Thyroid gland (tissue), 4 donors: ENCODE results near the gene ESR1. TPM values are rescaled to one million over a fixed set of nuclear protein-coding genes. Genes with fewer than 3 reads are reported as not detected.
"Not testable (repeated sequence)": the region's sequence is repeated elsewhere in the genome, so short reads cannot be mapped to it uniquely, and the experiment has no call there.

Experiments
- DNase-seq, 2 donors: peaks; one replicate each; pipeline ENCODE4 v3.0.0-alpha.2; 2019
- H3K27ac ChIP-seq, 3 donors: fragments of 200-600 bp; sonication (generic); 1 replicate in 2 of 3; 2 replicates in 1 of 3; pipeline ENCODE4 v1.5.1; 2016 to 2019; ENCODE audit warnings: mild to moderate bottlenecking in 1 of 3, moderate library complexity in 1 of 3
- H3K27me3 ChIP-seq: fragments of 200-600 bp; sonication (generic); one replicate; pipeline ENCODE4 v1.5.1; 2019
- H3K36me3 ChIP-seq, 2 donors: fragments of 200-600 bp; sonication (generic); one replicate each; pipeline ENCODE4 v1.5.1; 2016 to 2019
- H3K4me1 ChIP-seq, 2 donors: fragments of 200-600 bp; sonication (generic); one replicate each; pipeline ENCODE4 v1.5.1; 2017 to 2019
- H3K4me3 ChIP-seq, 3 donors: fragments of 200-600 bp; sonication (generic); replicated peaks in 1 of 3; 1 replicate in 2 of 3; 2 replicates in 1 of 3; pipeline ENCODE4 v1.5.1; 2016; ENCODE audit warnings: mild to moderate bottlenecking in 1 of 3
- H3K9me3 ChIP-seq: fragments of 200-600 bp; sonication (generic); one replicate; pipeline ENCODE4 v1.5.1; 2017
- POLR2A ChIP-seq, 2 donors: fragments of 450-650 bp; IDR thresholded peaks; one replicate each; pipeline ENCODE4 v1.6.1; 2017; ENCODE audit warnings: antibody characterized with exemption in 2 of 2, mild to moderate bottlenecking in 2 of 2, moderate library complexity in 1 of 2
- WGBS, 2 donors: methylation state at CpG; one replicate each; pipeline ENCODE4 v1.1.5; 2017; 5-methylcytosine and 5-hydroxymethylcytosine counted together
- intact Hi-C: fragments of 100-400 bp; cut with DNase I; formaldehyde crosslinking; loops from one replicate; pipeline ENCODE4 v1.15.1; 2023
- total RNA-seq, 4 donors: library from RNA; depleted of rRNA; stranded (reverse); fragments of >200 nt; gene quantifications; one replicate each; pipeline ENCODE4 v1.2.3, GENCODE V29; 2016
- TF ChIP-seq, protein P1 (sequence below), 6 experiments: fragments of 200-600 bp in 3 of 6; fragments of 450-650 bp in 3 of 6; sonication (generic) in 3 of 6; IDR thresholded peaks; one replicate each; pipeline ENCODE4 v1.5.1; 2016 to 2019; ENCODE audit warnings: antibody characterized with exemption in 6 of 6, mild to moderate bottlenecking in 2 of 6, inconsistent platforms in 1 of 6, moderate library complexity in 1 of 6

The ESR1 gene
- total RNA-seq, 4 donors from 2014 or later = 3.2 to 4.7 (median 3.6) TPM

GRCh38 chr6:152071843-152072242 lies 264.4 kb downstream of the ESR1 start:
- no peaks in the 10 kb centered on the region for H3K27me3 ChIP-seq
- H3K9me3 ChIP-seq = no peaks in the 10 kb centered on the region
- no peak for DNase-seq
- TF ChIP-seq, protein P1, sequence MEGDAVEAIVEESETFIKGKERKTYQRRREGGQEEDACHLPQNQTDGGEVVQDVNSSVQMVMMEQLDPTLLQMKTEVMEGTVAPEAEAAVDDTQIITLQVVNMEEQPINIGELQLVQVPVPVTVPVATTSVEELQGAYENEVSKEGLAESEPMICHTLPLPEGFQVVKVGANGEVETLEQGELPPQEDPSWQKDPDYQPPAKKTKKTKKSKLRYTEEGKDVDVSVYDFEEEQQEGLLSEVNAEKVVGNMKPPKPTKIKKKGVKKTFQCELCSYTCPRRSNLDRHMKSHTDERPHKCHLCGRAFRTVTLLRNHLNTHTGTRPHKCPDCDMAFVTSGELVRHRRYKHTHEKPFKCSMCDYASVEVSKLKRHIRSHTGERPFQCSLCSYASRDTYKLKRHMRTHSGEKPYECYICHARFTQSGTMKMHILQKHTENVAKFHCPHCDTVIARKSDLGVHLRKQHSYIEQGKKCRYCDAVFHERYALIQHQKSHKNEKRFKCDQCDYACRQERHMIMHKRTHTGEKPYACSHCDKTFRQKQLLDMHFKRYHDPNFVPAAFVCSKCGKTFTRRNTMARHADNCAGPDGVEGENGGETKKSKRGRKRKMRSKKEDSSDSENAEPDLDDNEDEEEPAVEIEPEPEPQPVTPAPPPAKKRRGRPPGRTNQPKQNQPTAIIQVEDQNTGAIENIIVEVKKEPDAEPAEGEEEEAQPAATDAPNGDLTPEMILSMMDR (IDR thresholded peaks at IDR 0.05) = no peak
- TF ChIP-seq POLR2A (IDR thresholded peaks at IDR 0.05) = no peak
- no peak overlapping the region for H3K27ac ChIP-seq
- WGBS, 2 donors = 71 to 85% methylated on average over 3 of the region's 3 CpGs
- peaks cover 0 to 8% of the 10 kb centered on the region in 2 donors for H3K4me1 ChIP-seq
- intact Hi-C loops = no loop called here
- H3K36me3 ChIP-seq = no peaks in the 10 kb centered on the region
- H3K4me3 ChIP-seq = no peak overlapping the region

GRCh38 chr6:152076242-152076641 lies 268.8 kb downstream of the ESR1 start:
- DNase-seq, H3K4me3 ChIP-seq, intact Hi-C loops, H3K27me3 ChIP-seq, H3K27ac ChIP-seq, H3K9me3 ChIP-seq, H3K4me1 ChIP-seq, H3K36me3 ChIP-seq: not testable (repeated sequence)
- 68 to 79% methylated on average over 3 of the region's 3 CpGs for WGBS, 2 donors

DNA sequence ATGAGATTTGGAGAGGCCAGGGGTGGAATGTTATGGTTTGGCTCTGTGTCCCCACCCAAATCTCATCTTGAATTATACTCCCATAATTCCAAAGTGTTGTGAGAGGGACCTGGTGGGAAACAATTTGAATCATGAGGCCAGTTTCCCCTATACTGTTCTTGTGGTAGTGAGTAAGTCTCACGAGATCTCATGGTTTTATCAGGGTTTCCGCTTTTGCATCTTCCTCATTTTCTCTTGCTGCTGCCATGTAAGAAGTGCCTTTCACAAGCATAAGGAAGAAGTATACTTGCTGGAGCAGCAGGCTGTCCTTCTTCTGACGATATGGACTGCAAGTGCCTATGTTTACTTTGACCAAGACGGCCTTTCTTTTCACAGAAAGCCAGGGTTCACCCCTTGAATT lies 270.5 kb downstream of the ESR1 start:
- H3K4me3 ChIP-seq = no peak overlapping the region
- 73 to 92% methylated on average over 4 of the region's 4 CpGs for WGBS, 2 donors
- DNase-seq = no peak

DNA sequence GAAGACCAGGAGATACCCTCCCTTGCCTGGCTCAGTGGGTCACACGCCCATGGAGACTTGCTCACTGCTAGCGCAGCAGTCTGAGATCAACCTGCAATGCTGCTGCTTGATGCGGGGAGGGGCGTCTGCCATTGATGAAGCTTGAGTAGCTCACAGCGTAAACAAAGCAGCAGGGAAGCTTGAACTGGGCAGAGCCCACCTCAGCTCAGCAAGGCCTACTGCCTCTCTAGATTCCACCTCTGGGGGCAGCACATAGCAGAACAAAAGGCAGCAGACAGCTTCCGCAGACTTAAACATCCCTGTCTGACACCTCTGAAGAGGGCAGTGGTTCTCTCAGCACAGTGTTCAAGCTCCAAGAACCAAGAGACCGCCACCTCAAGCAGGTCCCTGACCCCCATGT lies 271.3 kb downstream of the ESR1 start:
- intact Hi-C loops = no loop called here
- Histone ChIP-seq H3K9me3 (no peaks in the 10 kb centered on the region), H3K36me3 (no peaks in the 10 kb centered on the region), H3K27ac (no peak overlapping the region), H3K27me3 (no peaks in the 10 kb centered on the region), H3K4me3 (no peak overlapping the region), H3K4me1 (no peaks in the 10 kb centered on the region)
- DNase-seq = no peak
- TF ChIP-seq POLR2A (IDR thresholded peaks at IDR 0.05) = no peak
- TF ChIP-seq, protein P1 (IDR thresholded peaks at IDR 0.05) = no peak
- WGBS, 2 donors = 73 to 76% methylated on average over 5 to 6 of the region's 7 CpGs

More for the DNA sequence above, 270.5 kb downstream of the ESR1 start:
- Histone ChIP-seq H3K27ac (no peak overlapping the region), H3K36me3 (no peaks in the 10 kb centered on the region), H3K4me1 (no peaks in the 10 kb centered on the region), H3K27me3 (no peaks in the 10 kb centered on the region), H3K9me3 (no peaks in the 10 kb centered on the region)
- TF ChIP-seq POLR2A (IDR thresholded peaks at IDR 0.05) = no peak
- TF ChIP-seq, protein P1 (IDR thresholded peaks at IDR 0.05) = no peak
- intact Hi-C loops = no loop called here

DNA sequence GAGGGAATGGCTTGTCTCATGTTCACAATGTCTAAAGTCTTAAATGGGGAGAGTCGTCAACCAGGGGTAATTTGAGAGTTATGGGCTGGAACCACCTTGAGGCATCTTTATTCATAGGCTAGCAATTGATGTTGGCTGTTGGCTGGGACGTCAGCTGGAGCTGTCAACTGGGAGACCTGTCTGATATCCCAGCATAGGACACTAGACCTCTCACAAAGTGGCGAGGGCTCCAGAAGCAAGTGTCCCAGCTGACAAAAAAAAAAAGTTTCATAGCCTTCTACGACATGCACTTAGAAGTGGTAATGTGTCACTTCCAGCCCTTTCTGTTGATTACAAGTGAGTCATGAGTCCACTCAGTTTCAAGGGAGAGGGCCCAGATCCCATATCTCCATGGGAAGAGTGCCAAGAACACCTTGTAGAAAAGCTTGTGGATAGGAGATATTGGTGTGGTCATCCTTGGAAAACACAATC lies 278.0 kb downstream of the ESR1 start:
- intact Hi-C loops = no loop called here
- no peak for DNase-seq
- no peak overlapping the region for H3K4me3 ChIP-seq
- no peaks in the 10 kb centered on the region for H3K36me3 ChIP-seq
- H3K27me3 ChIP-seq = no peaks in the 10 kb centered on the region
- 83 to 90% methylated on average over 4 of the region's 4 CpGs for WGBS, 2 donors
- H3K9me3 ChIP-seq = no peaks in the 10 kb centered on the region
- no peaks in the 10 kb centered on the region for H3K4me1 ChIP-seq
- TF ChIP-seq, protein P1 (IDR thresholded peaks at IDR 0.05) = no peak
- no peak for TF ChIP-seq POLR2A (IDR thresholded peaks at IDR 0.05)
- no peak overlapping the region for H3K27ac ChIP-seq
